Right renal cortex interstitium (tissue), 3 donors: ENCODE results near the gene RAB21. TPM values are rescaled to one million over a fixed set of nuclear protein-coding genes. Genes with fewer than 3 reads are reported as not detected.
"Not testable (repeated sequence)": the region's sequence is repeated elsewhere in the genome, so short reads cannot be mapped to it uniquely, and the experiment has no call there.

ENCODE experiments used
- DNase-seq, 3 donors: peaks; one replicate each; pipeline ENCODE4 v3.0.0-alpha.2; 2013; ENCODE audit warnings: low read depth in 3 of 3, low spot score in 2 of 3
- polyA plus RNA-seq, 3 donors: library from polyadenylated mRNA; unstranded; fragments of 120-200 nt; gene quantifications; one replicate each; pipeline ENCODE4 v1.2.1, GENCODE V29; 2013; ENCODE audit not compliant: insufficient read length in 3 of 3

Gene RAB21
- polyA plus RNA-seq, 3 donors: 72.7 to 75.1 (median 73.7) TPM

- no peak for DNase-seq
These were observed 36.9 kb downstream of the RAB21 start for GRCh38 chr12:71791473-71792150.

GRCh38 chr12:71792599-71792998 is 37.9 kb downstream of the RAB21 start:
- DNase-seq: no peak

GRCh38 chr12:71795901-71796300 is 41.2 kb downstream of the RAB21 start:
- no peak for DNase-seq

GRCh38 chr12:71797531-71797930 is 42.9 kb downstream of the RAB21 start:
- no peak for DNase-seq

- DNase-seq: no peak
These were observed 44.4 kb downstream of the RAB21 start for GRCh38 chr12:71799106-71799505.

- no peak for DNase-seq
These were observed 45.5 kb downstream of the RAB21 start for GRCh38 chr12:71800177-71800576.

GRCh38 chr12:71804505-71804904 is 49.8 kb downstream of the RAB21 start:
- DNase-seq: no peak

- no peak for DNase-seq
These were observed 56.3 kb downstream of the RAB21 start for GRCh38 chr12:71810921-71811320.

GRCh38 chr12:71815242-71815641 is 60.6 kb downstream of the RAB21 start:
- DNase-seq: not testable (repeated sequence)

- DNase-seq: not testable (repeated sequence)
These were observed 67.4 kb downstream of the RAB21 start for GRCh38 chr12:71822088-71822487.

GRCh38 chr12:71828813-71829212 is 74.2 kb downstream of the RAB21 start:
- no peak for DNase-seq

- no peak for DNase-seq
These were observed 82.7 kb downstream of the RAB21 start for GRCh38 chr12:71837356-71837755.

GRCh38 chr12:71838231-71838630 is 83.6 kb downstream of the RAB21 start:
- DNase-seq: no peak

GRCh38 chr12:71838676-71839075 is 84.0 kb downstream of the RAB21 start:
- no peak for DNase-seq

- no peak for DNase-seq
These were observed 85.7 kb downstream of the RAB21 start for GRCh38 chr12:71840231-71840847.

- DNase-seq: no peak
These were observed 91.8 kb downstream of the RAB21 start for GRCh38 chr12:71846322-71846940.

GRCh38 chr12:71848212-71848611 is 93.5 kb downstream of the RAB21 start:
- DNase-seq: no peak

- DNase-seq: no peak
These were observed 94.6 kb downstream of the RAB21 start for GRCh38 chr12:71849109-71849851.
